ENCODE data around the gene RYR1.
"Not testable (repeated sequence)": the region's sequence is repeated elsewhere in the genome, so short reads cannot be mapped to it uniquely, and the experiment has no call there.

Gene RYR1

DNA sequence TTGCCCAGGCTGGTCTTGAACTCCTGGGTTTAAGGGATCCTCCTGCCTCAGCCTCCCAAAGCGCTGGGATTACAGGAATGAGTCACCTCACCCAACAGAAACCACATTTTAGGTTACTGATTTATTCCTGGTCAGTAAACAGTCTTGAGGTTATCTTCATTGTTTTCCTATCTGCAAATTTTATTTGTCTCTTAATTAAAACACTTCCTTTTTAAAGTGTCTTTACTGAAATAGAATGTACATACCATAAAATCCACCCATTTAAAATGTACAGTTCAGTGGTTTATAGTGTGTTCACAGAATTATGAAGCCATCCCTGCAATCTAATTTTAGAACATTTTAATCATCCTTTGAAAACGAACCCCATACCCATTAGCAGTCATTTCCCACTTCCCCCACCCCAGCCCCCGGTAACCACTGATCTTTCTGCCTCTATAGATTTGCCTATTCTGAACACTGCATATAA lies 121.2 kb downstream of the RYR1 start:
- H3K4me1 ChIP-seq = no peaks in the 10 kb centered on the region
- DNase-seq = no peak
- intact Hi-C loops (cut with DNase I; ENCODE audit: low total_unique reads) = no loop called here

DNA sequence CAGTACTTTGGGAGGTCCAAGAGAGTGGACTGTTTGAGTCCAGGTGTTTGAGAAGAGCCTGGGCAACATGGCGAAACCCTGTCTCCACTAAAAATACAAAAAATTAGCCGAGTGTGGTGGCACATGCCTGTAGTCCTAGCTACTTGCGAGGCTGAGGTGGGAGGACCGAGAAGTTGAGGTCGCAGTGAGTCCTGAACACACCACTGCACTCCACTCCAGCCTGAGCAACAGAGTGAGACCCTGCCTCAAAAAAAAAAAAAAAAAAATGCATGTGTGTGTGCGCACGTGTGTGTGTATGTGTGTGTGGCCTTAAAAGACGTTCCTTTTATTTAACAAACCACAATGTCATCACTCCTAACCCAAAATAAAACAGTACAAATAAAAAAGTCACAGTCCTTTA lies 121.7 kb downstream of the RYR1 start:
- intact Hi-C loops (cut with DNase I; ENCODE audit: low total_unique reads) = no loop called here
- H3K4me3 ChIP-seq = no peak overlapping the region
- no peaks in the 10 kb centered on the region for H3K36me3 ChIP-seq
- H3K9me3 ChIP-seq = no peaks in the 10 kb centered on the region
- H3K27ac ChIP-seq = no peak overlapping the region
- H3K27me3 ChIP-seq = peaks cover 0 to 12% of the 10 kb centered on the region in 2 donors
- DNase-seq = no peak
- H3K4me1 ChIP-seq = no peaks in the 10 kb centered on the region
- TF ChIP-seq, protein P1, sequence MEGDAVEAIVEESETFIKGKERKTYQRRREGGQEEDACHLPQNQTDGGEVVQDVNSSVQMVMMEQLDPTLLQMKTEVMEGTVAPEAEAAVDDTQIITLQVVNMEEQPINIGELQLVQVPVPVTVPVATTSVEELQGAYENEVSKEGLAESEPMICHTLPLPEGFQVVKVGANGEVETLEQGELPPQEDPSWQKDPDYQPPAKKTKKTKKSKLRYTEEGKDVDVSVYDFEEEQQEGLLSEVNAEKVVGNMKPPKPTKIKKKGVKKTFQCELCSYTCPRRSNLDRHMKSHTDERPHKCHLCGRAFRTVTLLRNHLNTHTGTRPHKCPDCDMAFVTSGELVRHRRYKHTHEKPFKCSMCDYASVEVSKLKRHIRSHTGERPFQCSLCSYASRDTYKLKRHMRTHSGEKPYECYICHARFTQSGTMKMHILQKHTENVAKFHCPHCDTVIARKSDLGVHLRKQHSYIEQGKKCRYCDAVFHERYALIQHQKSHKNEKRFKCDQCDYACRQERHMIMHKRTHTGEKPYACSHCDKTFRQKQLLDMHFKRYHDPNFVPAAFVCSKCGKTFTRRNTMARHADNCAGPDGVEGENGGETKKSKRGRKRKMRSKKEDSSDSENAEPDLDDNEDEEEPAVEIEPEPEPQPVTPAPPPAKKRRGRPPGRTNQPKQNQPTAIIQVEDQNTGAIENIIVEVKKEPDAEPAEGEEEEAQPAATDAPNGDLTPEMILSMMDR (IDR thresholded peaks at IDR 0.05) = no peak

More for the DNA sequence above, 121.2 kb downstream of the RYR1 start:
- H3K36me3 ChIP-seq = no peaks in the 10 kb centered on the region
- TF ChIP-seq, protein P1 (IDR thresholded peaks at IDR 0.05) = no peak
- no peak overlapping the region for H3K27ac ChIP-seq
- no peaks in the 10 kb centered on the region for H3K9me3 ChIP-seq
- no peak overlapping the region for H3K4me3 ChIP-seq
- H3K27me3 ChIP-seq = peaks cover 0 to 12% of the 10 kb centered on the region in 2 donors

DNA sequence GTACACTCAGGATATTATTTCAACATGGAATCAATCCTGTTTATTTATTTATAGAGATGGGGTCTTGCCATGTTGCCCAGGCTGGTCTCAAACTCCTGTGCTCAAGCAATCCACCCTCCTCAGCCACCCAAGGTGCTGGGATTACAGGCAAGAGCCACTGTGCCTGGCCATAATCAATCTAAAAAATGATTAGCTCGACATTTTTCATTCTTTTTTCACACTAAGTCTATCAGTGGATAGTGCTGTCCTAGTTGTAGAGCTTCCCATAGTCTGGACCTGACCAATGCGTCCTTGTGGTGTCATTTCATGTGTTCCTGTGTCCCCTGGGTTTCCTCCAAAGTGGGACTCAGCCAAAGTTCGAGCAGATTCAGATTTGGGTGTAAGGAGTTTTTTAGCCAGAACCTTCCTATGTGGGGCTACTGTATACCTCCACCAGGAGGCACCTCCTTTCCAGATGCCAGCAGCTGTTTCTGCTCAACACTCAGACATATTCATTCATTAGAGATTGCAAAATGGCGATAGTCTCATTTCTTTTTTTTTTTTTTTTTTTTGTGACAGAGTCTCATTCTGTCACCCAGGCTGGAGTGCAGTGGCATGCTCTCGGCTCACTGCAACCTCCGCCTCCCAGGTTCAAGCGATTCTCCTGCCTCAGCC lies 123.2 kb downstream of the RYR1 start:
- H3K27ac ChIP-seq = no peak overlapping the region
- no peaks in the 10 kb centered on the region for H3K4me1 ChIP-seq
- intact Hi-C loops (cut with DNase I; ENCODE audit: low total_unique reads) = no loop called here
- no peaks in the 10 kb centered on the region for H3K9me3 ChIP-seq
- no peak overlapping the region for H3K4me3 ChIP-seq
- TF ChIP-seq, protein P1 (IDR thresholded peaks at IDR 0.05) = no peak
- H3K36me3 ChIP-seq = no peaks in the 10 kb centered on the region
- H3K27me3 ChIP-seq = peaks cover 0 to 6% of the 10 kb centered on the region in 2 donors
- DNase-seq = no peak

DNA sequence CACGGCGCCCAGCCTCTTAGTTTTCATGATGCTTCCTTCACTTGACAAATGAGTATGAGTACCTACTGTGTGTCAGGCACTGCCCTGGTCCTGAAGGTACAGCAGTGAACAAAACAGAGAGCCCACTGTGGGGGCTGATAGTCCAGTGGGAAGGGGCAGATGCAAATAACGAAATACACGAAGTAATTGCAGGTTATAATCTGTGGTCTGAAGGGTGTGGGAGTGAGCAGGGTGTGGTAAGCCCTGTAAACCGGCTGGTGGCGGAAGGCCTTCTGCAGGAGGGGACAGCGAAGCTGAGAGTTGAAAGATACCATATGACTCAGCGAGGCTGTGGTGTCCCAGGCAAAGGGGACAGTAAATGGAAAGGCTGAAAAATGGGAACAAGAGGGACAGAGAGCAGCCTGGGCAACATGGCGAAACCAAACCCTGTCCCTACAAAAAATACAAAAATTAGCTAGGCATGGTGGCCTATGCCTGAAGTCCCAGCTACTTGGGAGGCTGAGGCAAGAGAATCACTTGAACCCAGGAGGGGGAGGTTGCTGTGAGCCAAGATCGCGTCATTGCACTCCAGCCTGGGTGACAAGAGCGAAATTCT lies 123.8 kb downstream of the RYR1 start:
- Histone ChIP-seq H3K4me3 (no peak overlapping the region), H3K4me1 (no peaks in the 10 kb centered on the region), H3K27ac (no peak overlapping the region), H3K27me3 (peaks cover 0 to 6% of the 10 kb centered on the region in 2 donors), H3K9me3 (no peaks in the 10 kb centered on the region), H3K36me3 (no peaks in the 10 kb centered on the region)
- intact Hi-C loops (cut with DNase I; ENCODE audit: low total_unique reads) = no loop called here
- TF ChIP-seq, protein P1 (IDR thresholded peaks at IDR 0.05) = no peak
- no peak for DNase-seq

DNA sequence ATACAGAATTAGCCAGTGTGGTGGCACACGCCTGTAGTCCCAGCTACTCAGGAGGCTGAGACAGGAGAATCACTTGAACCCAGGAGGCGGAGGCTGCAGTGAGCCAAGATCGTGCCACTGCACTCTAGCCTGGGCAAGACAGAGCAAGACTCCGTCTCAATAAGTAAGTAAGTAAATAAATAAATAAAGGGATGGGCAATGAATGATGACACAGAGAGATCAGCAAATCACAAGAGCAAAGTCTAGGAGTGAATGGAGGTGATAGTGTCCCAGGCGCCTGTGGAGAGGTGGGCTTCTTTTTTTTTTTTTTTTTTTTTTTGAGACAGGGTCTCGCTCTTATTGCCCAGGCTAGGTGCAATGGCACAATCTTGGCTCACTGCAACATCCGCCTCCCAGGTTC lies 125.4 kb downstream of the RYR1 start:
- intact Hi-C loops (cut with DNase I; ENCODE audit: low total_unique reads); H3K9me3 ChIP-seq; H3K4me1 ChIP-seq; H3K36me3 ChIP-seq; DNase-seq; H3K27ac ChIP-seq; H3K4me3 ChIP-seq: not testable (repeated sequence)
- peaks cover 0 to 22% of the 10 kb centered on the region in 2 donors for H3K27me3 ChIP-seq
